AG09309 (cell line): ENCODE data around the gene CTNNB1.

Experiments
- DNase-seq: peaks from one replicate; pipeline ENCODE4 v3.0.0-alpha.2; 2010; ENCODE audit warnings: low read depth
- H3K4me3 ChIP-seq: 2 replicates; pipeline ENCODE4 v1.5.1; 2011; ENCODE audit warnings: mild to moderate bottlenecking, low read depth, low read length, moderate library complexity; ENCODE audit not compliant: control insufficient read depth
- CTCF ChIP-seq: IDR thresholded peaks from 2 replicates; pipeline ENCODE4 v1.5.1; 2011; ENCODE audit warnings: mild to moderate bottlenecking, low read depth, low read length, inconsistent platforms; ENCODE audit not compliant: insufficient read depth, control insufficient read depth; ENCODE audit errors: missing control alignments

CTNNB1 gene

GRCh38 chr3:41163421-41163820 lies 35.9 kb upstream of the CTNNB1 start:
- no peak for TF ChIP-seq CTCF
- H3K4me3 ChIP-seq = no peak overlapping the region
- no peak for DNase-seq

- no peak overlapping the region for H3K4me3 ChIP-seq
- no peak for DNase-seq
- TF ChIP-seq CTCF = no peak
Measured at GRCh38 chr3:41164777-41165176, 34.5 kb upstream of the CTNNB1 start.

GRCh38 chr3:41167722-41168497 lies 31.4 kb upstream of the CTNNB1 start:
- no peak overlapping the region for H3K4me3 ChIP-seq
- TF ChIP-seq CTCF = no peak
- DNase-seq = no peak

GRCh38 chr3:41169023-41169422 lies 30.3 kb upstream of the CTNNB1 start:
- no peak for DNase-seq
- TF ChIP-seq CTCF = no peak
- no peak overlapping the region for H3K4me3 ChIP-seq

- no peak for DNase-seq
- TF ChIP-seq CTCF = no peak
- no peak overlapping the region for H3K4me3 ChIP-seq
Measured at GRCh38 chr3:41173926-41174885, 25.1 kb upstream of the CTNNB1 start.

- TF ChIP-seq CTCF = no peak
- no peak overlapping the region for H3K4me3 ChIP-seq
- DNase-seq = no peak
Measured at GRCh38 chr3:41175365-41175764, 23.9 kb upstream of the CTNNB1 start.
